SJCRH30 (cell line): ENCODE data around the gene CDH4. TPM values are rescaled to one million over a fixed set of nuclear protein-coding genes. Genes with fewer than 3 reads are reported as not detected.

Experiments
- DNase-seq, 2 experiments: peaks; one replicate each; pipeline ENCODE4 v3.0.0-alpha.2; 2015 to 2020
- H3K27ac ChIP-seq: fragments of 250-450 bp; sonication (Bioruptor Pico); 2 replicates; pipeline ENCODE4 v1.5.1; 2020; ENCODE audit warnings: mild to moderate bottlenecking, moderate library complexity
- H3K27me3 ChIP-seq: fragments of 250-450 bp; sonication (Bioruptor Pico); 2 replicates; pipeline ENCODE4 v1.5.1; 2020; ENCODE audit warnings: mild to moderate bottlenecking, moderate library complexity
- H3K36me3 ChIP-seq: fragments of 250-450 bp; sonication (Bioruptor Pico); 2 replicates; pipeline ENCODE4 v1.5.1; 2020; ENCODE audit warnings: mild to moderate bottlenecking, moderate library complexity
- H3K4me1 ChIP-seq: fragments of 250-450 bp; sonication (Bioruptor Pico); 2 replicates; pipeline ENCODE4 v1.5.1; 2020; ENCODE audit warnings: mild to moderate bottlenecking, moderate library complexity
- H3K4me3 ChIP-seq: fragments of 250-450 bp; sonication (Bioruptor Pico); 2 replicates; pipeline ENCODE4 v1.5.1; 2020; ENCODE audit warnings: mild to moderate bottlenecking, moderate library complexity
- H3K9me3 ChIP-seq: fragments of 250-450 bp; sonication (Bioruptor Pico); replicated peaks from 2 replicates; pipeline ENCODE4 v1.5.1; 2020; ENCODE audit warnings: mild to moderate bottlenecking, moderate library complexity
- total RNA-seq: library from RNA; depleted of rRNA; stranded (reverse); fragments of >200 nt; shearing (Covaris generic); gene quantifications from 2 replicates; pipeline ENCODE4 v1.2.3, GENCODE V29; 2014

CDH4 gene
- total RNA-seq, 1 experiment from 2014 or later: 0.06 TPM

GRCh38 chr20:61665528-61666470 is 413.7 kb downstream of the CDH4 start:
- Histone ChIP-seq H3K9me3 (no peaks in the 10 kb centered on the region), H3K36me3 (no peaks in the 10 kb centered on the region), H3K27me3 (peaks cover 27% of the 10 kb centered on the region), H3K27ac (no peak overlapping the region), H3K4me3 (no peak overlapping the region), H3K4me1 (no peaks in the 10 kb centered on the region)
- no peak for DNase-seq

- H3K4me3 ChIP-seq: no peak overlapping the region
- no peaks in the 10 kb centered on the region for H3K4me1 ChIP-seq
- no peak overlapping the region for H3K27ac ChIP-seq
- no peak for DNase-seq
- H3K36me3 ChIP-seq: no peaks in the 10 kb centered on the region
- no peaks in the 10 kb centered on the region for H3K9me3 ChIP-seq
- H3K27me3 ChIP-seq: peaks cover 27% of the 10 kb centered on the region
Measured at GRCh38 chr20:61666471-61666832, 414.4 kb downstream of the CDH4 start.

GRCh38 chr20:61667056-61667792 is 415.2 kb downstream of the CDH4 start:
- no peak for DNase-seq
- H3K4me3 ChIP-seq: no peak overlapping the region
- peaks cover 27% of the 10 kb centered on the region for H3K27me3 ChIP-seq
- no peaks in the 10 kb centered on the region for H3K36me3 ChIP-seq
- no peak overlapping the region for H3K27ac ChIP-seq
- no peaks in the 10 kb centered on the region for H3K9me3 ChIP-seq
- H3K4me1 ChIP-seq: no peaks in the 10 kb centered on the region

- Histone ChIP-seq H3K4me1 (peaks cover 5% of the 10 kb centered on the region; the same call in 1 of the 2 replicates), H3K27me3 (peaks cover 30% of the 10 kb centered on the region), H3K9me3 (no peaks in the 10 kb centered on the region), H3K36me3 (no peaks in the 10 kb centered on the region), H3K27ac (no peak overlapping the region), H3K4me3 (no peak overlapping the region)
- no peak for DNase-seq
Measured at GRCh38 chr20:61668065-61668650, 416.1 kb downstream of the CDH4 start.

- DNase-seq: no peak
- no peaks in the 10 kb centered on the region for H3K9me3 ChIP-seq
- no peak overlapping the region for H3K27ac ChIP-seq
- peaks cover 7% of the 10 kb centered on the region; the same call in 1 of the 2 replicates for H3K4me1 ChIP-seq
- H3K36me3 ChIP-seq: no peaks in the 10 kb centered on the region
- peaks cover 26% of the 10 kb centered on the region for H3K27me3 ChIP-seq
- no peak overlapping the region for H3K4me3 ChIP-seq
Measured at GRCh38 chr20:61668771-61669503, 416.9 kb downstream of the CDH4 start.

GRCh38 chr20:61670274-61670673 is 418.2 kb downstream of the CDH4 start:
- Histone ChIP-seq H3K27me3 (peaks cover 17% of the 10 kb centered on the region), H3K27ac (no peak overlapping the region), H3K9me3 (no peaks in the 10 kb centered on the region), H3K36me3 (no peaks in the 10 kb centered on the region), H3K4me3 (no peak overlapping the region), H3K4me1 (peaks cover 7% of the 10 kb centered on the region; the same call in 1 of the 2 replicates)
- DNase-seq: no peak

GRCh38 chr20:61671559-61671958 is 419.5 kb downstream of the CDH4 start:
- Histone ChIP-seq H3K36me3 (no peaks in the 10 kb centered on the region), H3K4me1 (peaks cover 7% of the 10 kb centered on the region; the same call in 1 of the 2 replicates), H3K4me3 (no peak overlapping the region), H3K27ac (no peak overlapping the region), H3K27me3 (peaks cover 10% of the 10 kb centered on the region), H3K9me3 (no peaks in the 10 kb centered on the region)
- no peak for DNase-seq

GRCh38 chr20:61673152-61673847 is 421.2 kb downstream of the CDH4 start:
- H3K9me3 ChIP-seq: no peaks in the 10 kb centered on the region
- peaks cover 3% of the 10 kb centered on the region; the same call in 1 of the 2 replicates for H3K27me3 ChIP-seq
- H3K4me1 ChIP-seq: peaks cover 7% of the 10 kb centered on the region; the same call in 1 of the 2 replicates
- H3K27ac ChIP-seq: no peak overlapping the region
- H3K4me3 ChIP-seq: no peak overlapping the region
- H3K36me3 ChIP-seq: no peaks in the 10 kb centered on the region
- peak; percentile 65 to 76 for DNase-seq

GRCh38 chr20:61674121-61674520 is 422.1 kb downstream of the CDH4 start:
- no peak for DNase-seq
- Histone ChIP-seq H3K4me1 (peaks cover 7% of the 10 kb centered on the region; the same call in 1 of the 2 replicates), H3K36me3 (no peaks in the 10 kb centered on the region), H3K4me3 (no peak overlapping the region), H3K9me3 (no peaks in the 10 kb centered on the region), H3K27me3 (peaks cover 3% of the 10 kb centered on the region; the same call in 1 of the 2 replicates), H3K27ac (no peak overlapping the region)

- no peak overlapping the region for H3K27ac ChIP-seq
- H3K27me3 ChIP-seq: peaks cover 7% of the 10 kb centered on the region; the same call in 1 of the 2 replicates
- DNase-seq: no peak
- H3K4me1 ChIP-seq: peaks cover 7% of the 10 kb centered on the region; the same call in 1 of the 2 replicates
- H3K9me3 ChIP-seq: no peaks in the 10 kb centered on the region
- H3K36me3 ChIP-seq: no peaks in the 10 kb centered on the region
- no peak overlapping the region for H3K4me3 ChIP-seq
Measured at GRCh38 chr20:61674688-61675087, 422.6 kb downstream of the CDH4 start.

GRCh38 chr20:61677928-61678327 is 425.9 kb downstream of the CDH4 start:
- H3K4me3 ChIP-seq: no peak overlapping the region
- H3K27me3 ChIP-seq: peaks cover 27% of the 10 kb centered on the region
- no peak overlapping the region for H3K27ac ChIP-seq
- DNase-seq: no peak
- H3K36me3 ChIP-seq: no peaks in the 10 kb centered on the region
- peaks cover 4% of the 10 kb centered on the region; the same call in 1 of the 2 replicates for H3K4me1 ChIP-seq
- no peaks in the 10 kb centered on the region for H3K9me3 ChIP-seq

- H3K9me3 ChIP-seq: no peaks in the 10 kb centered on the region
- H3K27me3 ChIP-seq: peaks cover 31% of the 10 kb centered on the region
- H3K4me1 ChIP-seq: no peaks in the 10 kb centered on the region
- no peak overlapping the region for H3K4me3 ChIP-seq
- no peak for DNase-seq
- H3K36me3 ChIP-seq: no peaks in the 10 kb centered on the region
- no peak overlapping the region for H3K27ac ChIP-seq
Measured at GRCh38 chr20:61678437-61678836, 426.4 kb downstream of the CDH4 start.

GRCh38 chr20:61679473-61679872 is 427.4 kb downstream of the CDH4 start:
- Histone ChIP-seq H3K9me3 (no peaks in the 10 kb centered on the region), H3K27me3 (peaks cover 41% of the 10 kb centered on the region), H3K27ac (no peak overlapping the region), H3K36me3 (no peaks in the 10 kb centered on the region), H3K4me1 (no peaks in the 10 kb centered on the region), H3K4me3 (no peak overlapping the region)
- no peak for DNase-seq

- Histone ChIP-seq H3K4me1 (no peaks in the 10 kb centered on the region), H3K36me3 (no peaks in the 10 kb centered on the region), H3K4me3 (no peak overlapping the region), H3K27me3 (peaks cover 47% of the 10 kb centered on the region), H3K9me3 (no peaks in the 10 kb centered on the region), H3K27ac (no peak overlapping the region)
- DNase-seq: no peak
Measured at GRCh38 chr20:61680096-61680495, 428.0 kb downstream of the CDH4 start.
